GM19455 (cell line): Measurements from ENCODE around the gene RNF208.

ENCODE experiments used
- ATAC-seq: cut with Tn5 transposase; IDR thresholded peaks from one replicate; pipeline ENCODE4 v1.9.1; 2021; ENCODE audit not compliant: unreplicated experiment

The RNF208 gene

DNA sequence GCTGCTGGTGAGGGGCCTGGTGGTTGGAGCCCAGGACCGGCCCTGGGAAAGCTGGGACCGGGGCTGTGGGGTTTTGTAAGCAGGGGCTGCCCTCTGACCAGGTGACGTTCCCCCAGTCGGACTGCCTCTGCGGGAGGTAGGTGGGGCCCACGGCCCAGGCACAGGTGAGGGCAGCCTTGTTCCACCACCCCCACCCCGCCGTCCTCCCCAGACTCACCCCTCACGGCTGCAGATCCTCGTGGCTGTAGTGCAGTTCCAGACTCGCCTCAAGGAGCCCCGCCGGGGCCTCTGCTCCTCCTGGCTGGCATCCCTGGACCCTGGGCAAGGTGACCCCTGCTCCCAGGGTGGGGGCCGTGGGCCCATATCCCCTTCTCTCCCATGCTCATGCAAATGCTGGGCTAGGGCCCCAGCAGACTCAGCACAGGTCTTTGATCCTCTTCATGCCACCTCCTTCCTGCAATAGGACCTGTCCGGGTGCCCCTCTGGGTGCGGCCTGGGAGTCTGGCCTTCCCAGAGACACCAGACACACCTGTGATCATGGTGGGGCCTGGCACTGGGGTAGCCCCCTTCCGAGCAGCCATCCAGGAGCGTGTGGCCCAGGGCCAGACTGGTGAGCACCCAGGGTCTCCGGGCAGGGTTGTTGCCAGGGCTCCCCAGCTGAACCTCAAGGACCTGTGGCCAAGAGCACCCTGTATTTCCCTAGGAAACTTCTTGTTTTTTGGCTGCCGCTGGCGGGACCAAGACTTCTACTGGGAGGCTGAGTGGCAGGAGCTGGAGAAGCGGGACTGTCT lies 6.6 kb downstream of the RNF208 start:
- no peak for ATAC-seq

DNA sequence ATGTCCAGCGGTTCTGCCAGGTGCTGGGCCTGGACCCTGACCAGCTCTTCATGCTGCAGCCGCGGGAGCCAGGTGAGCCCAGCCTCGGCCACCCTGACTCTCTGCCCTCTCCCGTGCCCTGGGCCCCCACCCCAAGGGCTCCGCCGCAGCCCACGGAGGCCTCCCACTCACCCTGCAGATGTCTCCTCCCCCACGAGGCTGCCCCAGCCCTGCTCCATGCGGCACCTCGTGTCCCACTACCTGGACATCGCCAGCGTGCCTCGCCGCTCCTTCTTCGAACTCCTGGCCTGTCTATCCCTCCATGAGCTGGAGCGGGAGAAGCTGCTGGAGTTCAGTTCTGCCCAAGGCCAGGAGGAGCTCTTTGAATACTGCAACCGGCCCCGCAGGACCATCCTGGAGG lies 7.4 kb downstream of the RNF208 start:
- no peak for ATAC-seq

DNA sequence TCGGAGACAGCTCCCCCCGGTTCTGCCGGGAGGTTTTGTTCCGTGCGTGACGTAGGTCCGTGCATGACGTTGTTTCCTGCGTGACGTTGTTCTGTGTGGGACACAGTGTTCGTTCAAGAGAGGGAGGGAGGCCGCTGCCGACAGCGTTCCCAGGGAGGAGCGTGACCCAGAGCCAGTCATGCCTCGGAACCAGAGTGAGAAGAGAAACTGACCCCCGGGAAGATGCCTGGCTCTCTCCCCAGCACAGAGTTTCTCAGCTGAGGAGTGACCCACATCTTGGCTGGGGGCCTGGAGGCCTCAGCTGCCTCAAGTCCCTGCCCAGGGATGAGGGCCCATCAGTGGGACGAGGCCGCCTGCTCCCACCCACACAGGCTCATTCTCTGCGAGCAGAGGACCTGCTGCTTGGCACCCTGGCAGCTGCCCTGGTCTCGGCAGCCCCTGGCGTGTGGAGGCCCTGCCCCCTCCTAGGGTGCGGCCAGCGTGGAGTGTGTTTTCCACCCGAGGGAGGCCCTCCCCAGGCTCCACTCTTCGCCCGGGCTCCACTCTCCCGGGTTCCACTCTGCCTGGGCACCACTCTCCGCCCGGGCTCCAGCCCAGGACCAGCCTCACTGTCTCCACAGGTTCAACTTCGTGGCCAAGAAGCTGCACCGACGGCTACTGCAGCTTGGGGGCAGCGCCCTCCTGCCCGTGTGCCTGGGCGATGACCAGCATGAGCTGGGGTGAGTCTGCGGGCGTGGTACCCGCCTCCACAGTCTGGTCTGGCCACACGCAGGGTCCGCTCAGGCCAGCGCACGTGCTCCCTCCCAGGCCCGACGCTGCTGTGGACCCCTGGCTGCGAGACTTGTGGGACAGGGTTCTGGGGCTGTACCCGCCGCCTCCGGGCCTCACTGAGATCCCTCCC lies 8.6 kb downstream of the RNF208 start:
- no peak for ATAC-seq

DNA sequence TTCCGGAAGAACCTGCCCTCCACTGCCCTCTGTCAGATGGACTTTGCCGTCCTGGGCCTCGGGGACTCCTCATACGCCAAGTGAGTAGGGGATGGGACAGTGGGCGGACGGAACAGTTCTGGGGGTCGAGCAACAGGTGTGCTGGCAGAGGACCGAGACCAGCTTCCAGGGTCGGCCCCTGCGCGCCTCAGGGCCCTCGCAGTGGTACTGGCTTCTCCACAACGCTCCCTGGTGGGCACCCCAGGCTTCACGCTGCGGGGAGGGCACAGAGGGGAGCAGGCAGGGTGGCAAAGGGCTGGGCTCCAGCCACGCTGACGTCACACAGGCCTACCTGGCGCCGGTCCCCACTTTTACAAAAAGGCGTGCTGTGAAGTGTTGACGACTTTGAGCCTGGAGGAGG lies 9.5 kb downstream of the RNF208 start:
- no peak for ATAC-seq

DNA sequence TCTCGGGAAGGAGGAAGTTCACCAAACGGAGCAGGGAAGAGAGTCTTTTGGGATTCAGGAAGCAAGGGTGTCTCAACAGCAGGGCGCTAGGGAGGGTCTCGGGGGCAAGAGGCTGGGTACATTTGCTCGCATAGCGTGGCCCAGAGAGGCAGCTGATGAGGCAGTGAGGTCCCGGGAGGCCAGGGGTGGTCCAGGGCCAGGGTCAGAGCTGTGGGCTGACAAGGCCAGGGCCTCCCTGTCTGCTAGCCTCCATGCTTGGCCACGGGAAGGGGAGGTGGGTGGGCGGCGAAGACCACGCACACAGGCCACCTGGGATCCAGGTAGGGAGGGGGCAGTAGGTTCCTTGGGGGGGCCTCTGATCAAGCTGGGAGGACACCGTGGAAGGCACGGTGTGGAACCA lies 10.5 kb downstream of the RNF208 start:
- ATAC-seq = no peak

DNA sequence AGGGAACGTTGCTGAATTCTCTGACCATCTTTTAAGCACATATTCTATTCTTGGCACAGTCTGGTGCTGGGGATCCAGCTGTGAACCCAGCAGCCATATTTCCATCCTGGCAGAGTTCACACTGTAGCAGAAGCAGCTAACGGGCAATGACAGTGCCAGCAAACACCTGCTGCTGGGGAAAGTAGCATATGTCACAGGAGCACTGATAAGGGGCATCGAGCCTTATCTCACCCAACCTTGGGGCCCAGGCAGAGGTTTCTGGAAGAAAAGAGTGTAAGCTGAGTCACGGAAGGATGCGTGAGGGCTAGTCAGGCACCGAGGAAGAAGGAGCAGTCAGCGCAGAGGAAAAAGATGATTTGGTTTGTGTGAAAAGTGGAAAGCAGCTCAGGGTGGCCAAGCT lies 15.4 kb downstream of the RNF208 start:
- ATAC-seq = no peak

DNA sequence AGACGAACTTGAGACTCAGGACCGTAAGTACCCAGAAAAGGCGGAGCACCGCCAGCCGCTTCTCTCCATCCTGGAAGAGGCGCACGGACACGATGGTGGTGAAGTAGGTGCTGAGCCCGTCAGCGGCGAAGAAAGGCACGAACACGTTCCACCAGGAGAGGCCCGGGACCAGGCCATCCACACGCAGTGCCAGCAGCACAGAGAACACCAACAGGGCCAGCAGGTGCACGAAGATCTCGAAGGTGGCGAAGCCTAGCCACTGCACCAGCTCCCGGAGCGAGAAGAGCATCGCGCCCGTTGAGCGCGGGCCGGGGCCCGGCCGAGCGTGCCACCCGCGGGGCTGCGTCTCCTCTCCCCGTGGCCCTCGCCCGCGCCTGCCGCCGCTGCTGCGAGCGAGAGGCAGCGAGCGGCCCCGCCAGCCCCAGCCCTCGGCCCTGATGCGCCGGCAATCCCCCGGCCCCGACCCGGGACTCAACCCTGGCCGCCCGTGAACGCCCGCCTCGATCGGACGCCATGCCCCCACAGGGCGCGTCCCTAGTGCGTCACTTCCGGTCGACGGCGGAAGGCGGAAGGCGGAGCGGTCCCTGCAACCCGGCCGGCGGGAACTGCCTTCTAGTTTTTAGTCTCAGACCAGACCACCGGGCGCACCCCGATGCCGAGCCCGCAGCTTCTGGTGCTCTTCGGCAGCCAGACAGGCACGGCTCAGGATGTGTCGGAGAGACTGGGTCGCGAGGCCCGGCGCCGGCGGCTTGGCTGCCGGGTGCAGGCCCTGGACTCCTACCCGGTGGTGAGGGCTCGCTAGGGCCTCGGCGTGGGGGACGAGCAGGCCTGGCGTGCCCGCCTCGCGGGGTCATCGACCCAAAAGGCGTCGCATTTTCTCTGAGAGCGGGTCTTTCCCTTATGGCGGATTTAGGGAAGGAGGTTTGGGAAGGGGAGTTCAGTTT lies 16.6 kb downstream of the RNF208 start, which contains the start of the genes NDOR1 and TMEM203:
NDOR1 (plus strand) TSS at position 575 of the 944 bp plus-strand sequence; CDS start at position 653, 78 bp downstream.
TMEM203 (minus strand) TSS at position 523 of the 944 bp plus-strand sequence; CDS start at position 289, 234 bp downstream.
- ATAC-seq = peak; percentile 31

DNA sequence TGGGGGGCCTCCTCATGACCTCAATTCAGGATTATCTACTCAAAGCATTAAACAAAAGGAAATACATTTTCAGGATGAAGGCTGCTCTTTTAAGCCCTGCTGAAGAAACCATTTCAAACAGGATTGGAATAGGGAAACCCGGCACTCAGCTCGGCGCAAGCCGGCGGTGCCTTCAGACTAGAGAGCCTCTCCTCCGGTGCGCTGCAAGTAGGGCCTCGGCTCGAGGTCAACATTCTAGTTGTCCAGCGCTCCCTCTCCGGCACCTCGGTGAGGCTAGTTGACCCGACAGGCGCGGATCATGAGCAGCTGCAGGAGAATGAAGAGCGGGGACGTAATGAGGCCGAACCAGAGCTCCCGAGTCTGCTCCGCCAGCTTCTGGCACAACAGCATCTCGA lies 17.3 kb downstream of the RNF208 start:
- no peak for ATAC-seq

DNA sequence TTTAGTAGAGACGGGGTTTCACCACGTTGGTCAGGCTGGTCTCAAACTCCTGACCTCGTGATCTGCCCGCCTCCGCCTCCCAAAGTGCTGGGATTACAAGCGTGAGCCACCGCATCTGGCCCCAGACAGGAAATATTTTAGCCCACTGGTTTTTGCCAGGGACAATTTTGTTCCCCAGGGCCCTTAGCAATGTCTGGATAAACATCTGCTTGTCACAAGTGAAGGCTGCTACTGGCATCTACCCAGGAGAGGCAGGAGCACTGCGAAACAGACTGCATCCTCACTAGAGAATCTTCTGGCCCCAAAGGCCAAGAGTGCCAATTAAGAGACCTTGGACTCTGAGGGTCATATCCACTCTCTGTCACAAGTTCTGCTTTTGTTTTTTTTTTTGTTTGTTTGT lies 19.1 kb downstream of the RNF208 start:
- no peak for ATAC-seq

DNA sequence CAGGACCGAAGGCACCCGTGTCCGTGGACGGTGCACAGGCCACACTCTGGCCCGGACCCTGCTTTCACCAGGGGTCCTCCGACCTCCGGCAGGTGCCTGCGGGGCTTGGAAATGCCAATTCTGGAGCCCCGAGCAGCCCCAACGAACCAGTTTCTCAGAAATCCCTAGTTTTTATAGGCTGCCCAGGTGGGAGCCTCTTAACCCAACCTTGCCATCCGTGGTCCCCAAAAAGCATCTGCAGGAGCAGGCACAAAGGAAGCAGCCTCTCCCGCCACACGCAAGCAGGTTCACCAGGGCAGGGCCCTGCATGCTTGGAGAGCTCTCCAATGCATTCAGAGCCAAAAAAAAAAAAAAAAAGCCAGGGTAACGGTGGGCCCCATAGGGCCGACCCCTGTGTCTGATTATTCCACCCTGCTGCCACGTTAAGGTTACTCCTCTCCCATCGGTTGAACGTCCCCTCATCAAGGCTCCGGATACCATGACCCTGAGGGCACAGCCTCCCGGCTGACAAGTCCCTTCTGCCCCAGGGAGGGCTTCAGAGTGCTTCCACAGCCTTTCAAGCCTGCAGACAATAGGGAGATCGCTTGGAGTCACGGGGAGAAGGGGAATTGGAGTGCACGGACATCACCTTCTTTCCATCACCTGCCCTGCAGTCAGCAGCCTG lies 20.7 kb downstream of the RNF208 start:
- ATAC-seq = no peak

DNA sequence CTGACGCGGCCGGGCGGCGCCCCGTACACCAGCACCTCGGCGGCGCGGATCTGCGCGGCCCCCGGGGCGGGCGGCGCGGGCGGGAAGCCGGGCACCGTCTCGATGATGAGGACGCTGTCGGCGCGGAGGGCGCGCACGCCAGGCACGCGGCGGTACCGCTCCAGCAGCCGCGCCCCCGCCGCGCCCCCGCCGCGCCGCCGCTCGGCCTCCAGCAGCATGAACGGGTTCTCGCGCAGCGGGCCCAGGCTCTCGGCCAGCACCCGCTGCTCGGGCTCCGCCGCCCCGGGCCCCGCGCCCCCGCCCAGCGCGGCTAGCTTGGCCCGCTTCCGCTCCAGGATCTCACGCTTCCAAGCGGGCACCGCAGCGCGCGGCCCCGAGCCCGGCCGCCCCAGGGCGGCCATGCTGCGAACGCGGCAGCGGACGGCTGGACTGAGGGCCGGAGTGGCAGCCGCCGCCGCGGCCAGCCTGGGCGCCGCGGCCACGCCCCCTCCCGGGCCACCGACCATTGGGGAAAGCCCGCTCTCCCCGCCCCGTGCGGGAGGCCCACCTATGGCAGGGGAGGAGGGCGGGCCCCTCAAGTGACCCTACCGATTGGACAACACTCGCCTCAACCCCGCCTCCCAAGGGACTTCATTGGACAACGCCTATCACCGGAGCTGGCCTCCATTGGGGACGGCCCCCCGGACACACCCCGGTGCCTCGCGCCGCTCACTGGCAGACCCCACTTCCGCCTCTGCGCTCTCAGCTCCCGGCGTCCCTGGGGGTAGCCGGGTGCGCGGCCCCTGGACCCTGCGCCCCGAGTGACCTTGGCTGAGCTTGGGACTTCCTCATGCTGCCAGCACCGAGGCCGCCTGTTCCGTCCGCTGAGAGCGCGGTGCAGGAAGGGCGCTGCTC lies 21.5 kb downstream of the RNF208 start, which contains the start of gene TPRN:
TPRN (minus strand) TSS at position 431 of the 894 bp plus-strand sequence; CDS start at position 401, 30 bp downstream.
- ATAC-seq = peak; percentile 80

DNA sequence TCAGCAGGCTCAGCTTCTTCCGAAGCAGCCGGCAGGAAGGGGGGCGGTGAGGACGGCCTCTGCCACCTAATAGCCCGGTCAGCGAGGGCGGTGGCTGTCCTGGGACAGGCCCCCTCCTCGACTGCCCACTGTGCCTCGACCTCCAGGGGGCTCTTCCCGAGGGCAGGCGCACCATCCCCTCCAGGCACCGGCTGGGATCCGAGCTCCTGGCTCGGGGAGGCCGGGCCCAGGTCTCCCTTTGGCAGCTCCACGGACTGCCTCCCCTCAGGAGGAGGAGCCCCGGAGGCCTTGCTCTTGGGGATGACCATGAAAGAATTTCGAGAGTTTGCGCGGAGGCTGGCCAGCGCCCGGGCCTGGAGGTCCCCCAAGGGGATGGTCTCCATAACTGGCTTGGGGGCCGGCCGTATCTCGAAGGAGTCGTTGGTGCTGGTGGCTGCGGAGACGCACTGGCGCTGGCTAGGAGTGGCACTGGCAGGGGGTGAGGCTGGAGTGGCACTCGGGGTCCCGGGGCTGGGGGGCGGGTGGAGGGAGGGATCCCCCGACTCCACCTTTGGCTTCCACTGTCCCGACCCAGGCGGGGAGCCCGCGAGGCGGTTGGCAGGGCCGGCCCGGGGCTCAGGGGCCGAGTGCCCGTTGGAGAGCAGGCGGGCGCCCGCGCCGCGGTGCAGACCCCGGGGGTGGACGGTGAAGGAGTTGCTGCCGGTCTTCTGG lies 22.5 kb downstream of the RNF208 start:
- ATAC-seq = no peak

DNA sequence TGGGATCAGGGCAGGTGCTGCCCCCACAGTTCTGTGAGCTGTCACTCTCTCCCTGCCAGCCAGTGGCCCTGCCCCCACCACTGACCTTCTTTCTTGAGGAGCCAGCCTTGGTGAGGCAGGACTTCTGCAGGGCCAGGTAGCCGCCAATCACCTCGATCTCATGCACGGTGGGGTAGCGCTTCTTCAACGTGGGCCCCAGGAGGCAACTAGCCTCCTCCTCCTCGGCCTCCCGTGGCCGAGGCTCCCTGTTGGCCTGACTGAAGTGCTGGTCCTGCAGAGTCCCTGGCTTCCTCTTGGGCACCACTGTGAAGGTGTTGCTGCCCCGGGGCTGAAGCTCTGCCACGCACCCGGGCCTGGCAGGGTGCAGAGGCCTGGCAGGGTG lies 23.1 kb downstream of the RNF208 start:
- no peak for ATAC-seq

DNA sequence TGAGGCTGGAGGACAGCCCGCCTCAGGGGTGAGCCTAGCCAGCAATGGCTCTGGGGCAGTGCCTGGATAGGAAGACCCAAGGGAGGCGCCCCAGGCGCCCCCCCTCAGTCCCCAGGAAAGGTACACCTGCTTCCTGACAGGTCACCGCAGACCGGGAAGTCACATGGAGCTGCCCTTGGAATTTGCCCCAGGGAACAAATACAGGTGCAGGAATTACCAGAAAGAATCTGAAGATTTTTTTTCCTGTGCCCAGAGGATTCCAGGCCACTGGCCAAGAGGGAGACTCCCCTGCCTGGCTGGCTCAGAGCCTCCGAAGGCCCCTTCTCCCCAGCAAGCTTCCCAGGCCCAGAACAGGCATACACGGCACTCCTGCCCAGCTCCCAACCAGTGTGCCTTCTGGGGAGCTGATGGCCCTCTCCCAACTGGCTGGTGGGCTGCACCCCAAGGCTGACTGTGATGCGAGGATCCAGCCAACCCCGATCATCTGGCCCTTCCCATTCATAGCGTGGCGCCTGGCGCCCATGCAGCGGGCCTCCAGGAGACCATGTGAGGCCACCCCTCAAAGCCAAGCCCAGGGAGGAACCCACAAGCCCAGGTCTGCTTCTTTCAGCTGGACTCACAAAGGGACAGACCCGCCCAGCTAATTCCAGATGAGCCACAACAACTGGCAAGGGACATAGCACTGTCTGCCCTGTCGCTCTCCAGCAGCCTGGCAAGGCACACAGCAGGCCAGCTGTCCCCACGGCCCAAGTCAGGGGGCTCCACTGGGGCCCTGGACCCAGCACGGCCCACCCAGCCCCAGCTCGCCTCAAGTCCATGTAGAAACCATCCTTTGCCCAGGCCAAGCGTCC lies 23.8 kb downstream of the RNF208 start:
- ATAC-seq = no peak

DNA sequence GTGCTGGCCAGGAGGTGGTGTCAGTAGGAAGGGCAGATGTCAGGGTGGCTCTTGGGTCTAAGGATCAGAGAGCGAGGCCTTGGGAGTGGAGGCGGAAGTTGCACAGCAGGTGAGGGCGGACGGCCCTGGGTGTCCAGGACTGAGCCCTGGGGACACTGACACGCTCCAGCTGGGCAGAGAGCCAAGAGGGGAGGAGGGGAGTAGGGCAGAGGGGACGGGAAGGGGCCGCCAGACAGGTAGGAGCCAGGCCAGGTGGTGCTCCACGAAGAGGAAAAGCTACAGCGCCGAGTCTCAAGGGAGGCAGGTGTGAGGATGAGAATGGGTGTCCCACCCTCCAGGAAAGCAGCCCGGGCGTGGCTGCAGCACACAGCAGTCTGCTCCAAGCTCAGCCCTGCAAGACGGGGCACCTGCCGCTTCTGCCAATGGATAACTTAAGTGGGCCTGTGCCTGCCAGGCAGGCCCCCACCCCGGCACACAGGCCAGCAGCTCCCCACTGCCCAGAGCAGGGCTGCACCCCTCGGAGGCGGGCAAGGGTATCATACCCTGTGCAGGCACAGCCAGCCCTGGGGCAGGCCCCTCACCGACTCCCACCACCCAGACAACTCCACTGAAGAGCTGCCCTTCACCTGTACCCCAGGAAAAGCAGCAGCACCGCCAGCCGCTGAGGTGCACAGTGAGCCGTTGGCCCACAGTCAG lies 26.4 kb downstream of the RNF208 start:
- ATAC-seq = no peak

DNA sequence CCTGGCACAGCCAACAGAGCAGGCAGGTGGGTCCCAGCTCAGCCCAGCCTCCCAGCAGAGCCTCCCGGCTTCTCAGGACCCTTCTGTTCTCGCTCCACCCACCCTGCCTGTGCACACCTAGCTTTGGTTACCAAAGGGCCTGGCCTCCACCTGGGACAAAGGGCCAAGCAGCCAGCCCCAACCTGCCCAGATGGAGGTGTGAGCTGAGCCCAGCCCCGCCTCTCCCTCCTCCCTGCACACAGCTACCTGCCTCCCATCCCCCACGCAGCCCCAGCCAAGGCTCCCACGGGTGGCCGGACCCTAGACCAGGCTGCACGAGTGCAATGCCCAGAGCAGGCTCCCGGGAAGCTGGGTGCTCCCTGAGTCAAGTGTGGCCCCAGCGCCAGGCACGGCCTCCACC lies 27.1 kb downstream of the RNF208 start:
- no peak for ATAC-seq

DNA sequence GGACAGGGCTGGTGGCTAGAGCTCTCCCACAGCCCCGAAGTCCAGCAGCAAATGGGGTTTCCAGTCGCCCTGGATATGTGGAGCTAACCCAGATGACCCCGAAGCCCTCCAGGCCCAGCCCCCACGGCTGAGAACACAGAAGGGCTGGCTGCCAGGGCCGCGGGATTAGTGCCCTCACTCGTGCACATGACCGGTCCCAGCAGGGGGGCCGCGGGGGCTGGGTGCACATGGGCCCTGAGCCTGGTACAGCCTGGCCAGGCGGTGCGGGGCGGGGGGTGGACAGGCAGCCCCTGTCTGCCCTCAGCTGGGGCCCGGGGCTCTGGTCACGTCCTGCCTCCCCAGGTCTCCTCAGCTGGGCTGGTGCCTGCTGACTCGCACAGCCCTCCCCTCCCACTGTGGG lies 27.7 kb downstream of the RNF208 start:
- ATAC-seq = no peak
